ENCODE measurements around the gene FOXRED2.

FOXRED2 gene

GRCh38 chr22:36514766-36515165 is 7.9 kb upstream of the FOXRED2 start:
- no peak for DNase-seq (ENCODE audit: low spot score)

GRCh38 chr22:36512991-36513390 is 6.2 kb upstream of the FOXRED2 start:
- DNase-seq (ENCODE audit: low spot score), result no peak

GRCh38 chr22:36512333-36512732 is 5.5 kb upstream of the FOXRED2 start:
- no peak for DNase-seq (ENCODE audit: low spot score)

DNA sequence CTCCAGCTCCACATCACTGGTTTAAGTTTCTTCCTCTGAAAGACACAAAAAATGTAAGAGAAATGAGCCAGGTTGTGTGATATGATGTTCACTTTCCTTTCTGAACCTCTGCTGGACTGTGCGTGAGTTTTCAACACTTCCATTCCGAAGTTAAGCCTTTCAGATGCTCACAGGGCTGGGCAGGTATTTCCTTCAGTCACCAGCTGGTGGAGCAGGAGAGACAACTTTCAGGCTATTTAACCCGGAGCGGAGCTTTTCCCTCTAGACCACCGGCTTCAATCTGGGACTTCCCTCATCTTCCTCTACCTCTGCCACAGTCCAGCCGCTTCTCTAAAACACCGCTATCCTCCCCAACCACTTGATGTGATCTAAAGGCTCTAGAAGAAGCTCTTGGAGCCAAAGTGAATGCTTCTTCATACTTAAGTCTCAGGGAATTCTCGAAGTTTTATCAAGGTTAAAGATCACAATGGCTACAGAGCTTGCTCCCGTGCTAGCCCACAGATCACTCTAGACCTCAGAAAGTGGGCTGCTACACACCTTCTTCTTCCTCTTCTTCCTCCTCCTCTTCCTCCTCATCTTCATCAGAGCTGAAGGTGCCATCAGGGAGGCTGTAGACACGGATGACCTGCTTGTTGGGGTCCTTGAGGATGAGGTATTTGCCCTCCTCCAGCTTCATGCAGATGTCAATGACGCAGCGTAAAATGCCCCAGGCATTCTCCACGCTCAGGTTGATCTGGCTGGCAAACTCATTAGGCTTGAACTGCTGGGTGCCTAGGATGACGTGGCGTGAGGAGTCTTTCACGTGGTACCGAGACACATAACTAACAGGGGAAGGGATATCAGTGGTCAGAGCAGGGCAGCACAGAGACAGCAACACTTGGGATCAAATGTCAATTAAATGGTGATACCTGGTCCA is 4.4 kb upstream of the FOXRED2 start:
- peak; percentile 30 for DNase-seq (ENCODE audit: low spot score)

- no peak for DNase-seq (ENCODE audit: low spot score)
These were observed 3.5 kb upstream of the FOXRED2 start for GRCh38 chr22:36510384-36510783.

GRCh38 chr22:36507518-36508010 is 724 bp upstream of the FOXRED2 start:
- no peak for DNase-seq (ENCODE audit: low spot score)

DNA sequence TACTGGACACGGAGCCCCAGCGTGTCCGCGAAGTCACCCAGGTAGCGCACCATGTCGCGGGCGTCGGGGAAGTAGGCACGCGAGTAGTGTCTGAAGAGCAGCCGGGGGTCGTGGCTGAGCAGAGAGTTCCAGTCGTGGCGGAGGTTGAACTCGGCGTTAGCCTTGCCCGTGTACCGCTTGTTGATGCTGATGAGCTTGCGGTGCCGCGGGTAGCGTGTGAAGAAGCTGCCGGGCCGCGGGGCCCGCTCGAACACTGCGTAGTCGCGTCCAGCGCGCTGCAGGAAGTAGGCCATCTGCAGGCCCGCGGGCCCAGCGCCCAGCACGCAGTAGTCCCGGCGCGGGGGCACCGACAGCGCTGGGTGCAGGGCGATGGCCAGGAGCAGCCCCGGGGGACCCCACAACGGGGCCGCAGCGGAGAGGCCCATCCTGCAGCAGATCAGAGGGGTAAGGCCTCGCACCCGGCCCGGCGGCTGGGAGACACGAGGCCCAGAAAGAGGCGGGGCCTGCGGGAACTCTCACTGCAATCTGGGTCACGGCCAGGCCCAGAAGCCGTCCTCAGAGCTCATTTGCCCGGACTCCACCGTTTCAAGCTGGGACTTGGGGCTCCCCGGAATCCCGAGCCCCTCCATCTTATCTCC is 723 bp downstream of the FOXRED2 start:
- no peak for DNase-seq (ENCODE audit: low spot score)

- no peak for DNase-seq (ENCODE audit: low spot score)
These were observed 8.8 kb downstream of the FOXRED2 start for GRCh38 chr22:36497910-36498665.

DNA sequence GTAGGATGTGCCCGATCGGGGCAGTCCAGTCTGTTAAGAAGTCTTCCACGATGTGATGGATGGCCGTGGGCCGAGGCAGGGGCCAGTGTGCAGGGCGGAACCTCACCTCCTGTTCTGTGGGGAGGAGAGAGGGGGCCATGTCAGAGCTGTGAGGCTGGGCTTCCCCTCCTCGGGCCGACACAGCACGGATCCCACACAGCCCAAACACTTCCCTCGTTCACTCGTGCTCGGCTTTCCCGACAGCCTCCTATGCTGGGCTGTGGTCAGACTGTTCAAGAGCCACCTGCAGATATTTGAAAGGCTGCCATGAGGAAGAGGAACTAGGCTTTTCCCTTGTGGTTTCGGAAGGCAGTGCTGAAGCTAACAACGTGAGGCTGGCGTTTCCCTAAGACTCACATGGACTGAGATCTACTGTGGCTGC is 13.1 kb downstream of the FOXRED2 start:
- no peak for DNase-seq (ENCODE audit: low spot score)

DNA sequence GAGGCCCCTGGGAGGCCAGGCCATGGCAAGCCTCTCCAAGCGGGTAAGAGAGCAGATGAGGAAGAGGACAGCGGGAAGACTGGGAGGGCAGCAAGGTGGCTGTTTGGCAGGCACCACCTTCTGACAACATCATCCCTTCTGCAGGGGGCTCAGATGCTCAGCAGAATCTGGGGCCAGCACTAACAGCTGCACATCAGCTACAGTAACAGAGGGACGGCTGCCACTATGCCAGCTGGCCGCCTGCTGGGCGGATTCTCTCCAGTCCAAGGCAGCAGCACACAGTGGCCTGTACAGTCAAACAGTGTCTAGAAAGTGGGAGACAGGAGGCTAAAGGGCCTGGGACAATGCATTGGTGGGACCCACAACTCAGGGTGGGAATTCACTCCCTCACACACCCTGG is 14.7 kb downstream of the FOXRED2 start:
- DNase-seq (ENCODE audit: low spot score), result no peak

DNA sequence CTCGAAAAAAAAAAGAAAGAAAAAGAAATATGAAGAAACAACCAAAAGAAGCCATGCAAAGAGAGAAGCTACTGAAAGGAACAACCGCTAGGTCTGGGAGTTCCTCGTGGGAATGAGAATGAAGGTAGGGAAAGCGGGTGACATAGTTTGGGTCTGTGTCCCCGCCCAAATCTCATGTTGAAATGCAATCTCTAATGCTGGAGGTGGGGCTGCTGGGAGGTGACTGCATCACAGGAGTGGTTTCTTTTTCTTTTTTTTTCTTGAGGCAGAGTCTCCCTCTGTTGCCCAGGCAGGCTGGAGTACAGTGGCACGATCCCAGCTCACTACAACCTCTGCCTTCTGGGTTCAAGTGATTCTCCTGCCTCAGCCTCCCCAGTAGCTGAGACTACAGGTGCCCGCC is 15.7 kb downstream of the FOXRED2 start:
- no peak for DNase-seq (ENCODE audit: low spot score)

DNA sequence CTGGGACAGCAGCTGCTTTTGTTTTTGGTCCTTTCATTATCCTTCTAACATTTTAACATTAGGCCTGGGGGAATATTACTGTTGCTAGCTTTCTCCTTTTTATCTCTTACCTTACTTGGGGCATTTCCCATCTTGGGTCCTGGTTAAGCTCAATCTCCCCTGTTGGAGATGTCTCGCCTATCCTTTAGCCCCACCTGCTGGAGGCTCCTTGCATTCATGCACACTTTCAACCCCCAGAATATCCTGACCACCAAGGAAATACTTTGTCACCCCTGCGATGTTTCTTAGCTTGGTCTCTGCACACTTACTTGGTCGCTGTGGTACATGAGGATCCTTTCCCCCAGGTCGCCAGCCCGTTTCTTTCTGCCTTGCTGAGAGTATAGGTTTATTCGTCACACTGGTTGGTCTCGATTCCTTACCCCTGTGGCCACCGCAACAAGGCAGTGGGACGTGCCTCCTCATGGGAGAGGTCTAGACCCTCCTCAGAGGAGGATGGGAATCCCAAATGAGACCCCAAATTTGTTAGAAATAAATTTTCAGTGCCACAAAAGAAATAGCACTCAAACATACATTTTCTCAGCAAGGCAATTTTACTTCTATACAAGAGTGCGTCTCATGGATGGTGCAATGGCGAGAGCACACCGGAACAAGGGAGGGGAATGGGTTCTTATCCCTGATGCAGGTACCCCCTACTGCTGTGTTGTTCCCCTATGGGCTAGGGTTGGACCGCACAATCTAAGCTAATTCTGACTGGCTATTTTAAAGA is 20.0 kb downstream of the FOXRED2 start:
- DNase-seq (ENCODE audit: low spot score), result peak; percentile 56

DNA sequence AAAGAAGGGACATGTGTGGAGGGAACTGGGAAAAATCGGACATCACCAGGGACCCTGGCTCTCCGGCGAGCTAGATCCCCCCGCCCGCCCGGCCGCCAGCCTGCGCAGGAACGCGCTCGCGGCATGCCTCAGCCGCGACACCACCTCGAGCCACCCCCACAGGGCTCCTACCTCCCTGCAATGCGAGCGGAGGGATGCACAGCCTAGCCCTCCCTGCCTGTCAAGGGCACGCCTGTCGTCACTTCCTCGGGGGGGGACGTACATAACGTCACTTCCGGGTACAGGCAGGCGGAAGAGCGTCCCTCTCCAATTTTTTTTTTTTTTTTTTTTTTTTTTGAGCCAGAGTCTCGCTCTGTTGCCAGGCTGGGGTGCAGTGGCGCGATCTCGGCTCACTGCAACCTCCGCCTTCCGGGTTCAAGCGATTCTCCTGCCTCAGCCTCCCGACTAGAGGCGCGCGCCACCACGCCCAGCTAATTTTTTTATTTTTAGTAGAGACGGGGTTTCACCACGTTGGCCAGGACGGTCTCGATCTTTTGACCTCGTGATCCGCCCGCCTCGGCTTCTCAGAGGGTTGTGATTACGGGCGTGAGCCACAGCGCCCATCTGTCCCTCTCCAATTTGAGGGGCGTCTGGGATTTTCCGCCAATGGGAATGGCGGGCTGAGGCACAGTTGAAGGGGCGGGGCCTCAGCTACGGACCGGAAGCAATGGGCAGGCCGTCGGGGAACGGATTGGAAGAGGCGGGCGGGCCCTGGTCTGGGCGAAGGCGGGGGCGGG is 25.3 kb downstream of the FOXRED2 start, which contains the start of gene TXN2:
TSS of gene TXN2 (minus strand) at position 248 of the 776 bp plus-strand sequence. CDS start 803 bp downstream, outside the sequence.
- DNase-seq (ENCODE audit: low spot score), result peak; percentile 97

GRCh38 chr22:36480941-36481392 is 25.9 kb downstream of the FOXRED2 start:
- no peak for DNase-seq (ENCODE audit: low spot score)

- no peak for DNase-seq (ENCODE audit: low spot score)
These were observed 27.9 kb downstream of the FOXRED2 start for GRCh38 chr22:36478966-36479365.

- DNase-seq (ENCODE audit: low spot score), result no peak
These were observed 31.5 kb downstream of the FOXRED2 start for GRCh38 chr22:36475341-36475740.

DNA sequence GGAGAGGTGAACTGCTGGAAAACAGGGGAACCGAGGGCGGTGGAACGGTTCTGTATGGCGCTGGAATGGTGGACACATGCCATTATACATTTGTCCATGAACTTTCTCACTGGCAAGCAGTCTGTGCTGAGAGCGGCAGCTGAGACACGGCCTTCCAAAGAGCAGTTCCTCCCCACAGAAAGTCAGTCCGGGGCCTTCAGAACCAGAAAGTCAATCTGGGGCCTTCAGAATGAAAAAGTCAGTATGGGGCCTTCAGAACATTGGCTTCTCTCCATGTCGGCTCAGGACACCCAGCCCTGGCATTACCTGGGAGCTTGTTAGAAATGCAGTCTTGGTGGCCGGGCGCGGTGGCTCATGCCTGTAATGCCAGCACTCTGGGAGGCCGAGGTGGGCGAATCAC is 34.2 kb downstream of the FOXRED2 start:
- no peak for DNase-seq (ENCODE audit: low spot score)

DNA sequence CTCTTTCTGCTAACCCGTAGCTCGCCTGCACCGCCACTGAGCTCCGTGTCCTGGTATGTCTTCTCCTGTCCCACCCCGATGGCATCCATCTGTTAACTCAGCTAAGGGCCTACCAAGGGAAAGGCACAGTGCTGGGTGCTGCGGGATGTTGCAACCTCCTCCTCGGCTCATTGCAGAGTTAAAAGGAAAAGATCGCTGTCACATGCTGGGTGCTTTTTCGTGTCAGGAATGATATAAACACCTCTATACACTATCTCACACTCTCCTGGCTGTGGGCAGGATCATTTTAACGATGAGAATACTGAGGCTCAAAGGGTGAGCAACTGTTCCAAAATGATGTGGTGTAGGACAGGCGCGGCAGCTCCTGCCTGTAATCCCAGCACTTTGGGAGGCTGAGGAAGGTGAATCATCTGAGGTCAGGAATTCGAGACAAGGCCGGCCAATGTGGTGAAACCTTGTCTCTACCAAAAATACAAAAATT is 35.5 kb downstream of the FOXRED2 start:
- DNase-seq (ENCODE audit: low spot score), result no peak

- no peak for DNase-seq (ENCODE audit: low spot score)
These were observed 35.9 kb downstream of the FOXRED2 start for GRCh38 chr22:36470994-36471331.

GRCh38 chr22:36470162-36470993 is 36.5 kb downstream of the FOXRED2 start:
- peak; percentile 91 for DNase-seq (ENCODE audit: low spot score)

All from activated CD4-positive, alpha-beta T cell treated with anti-CD3 and anti-CD28 coated beads, Interleukin-2, Interleukin-4, amounts not matched to agents 100 ng/mL and 50 ng/mL, durations not matched to agents 16 hours and 8 hours (primary cell).